Stomach (tissue), 9 donors: ENCODE data around the gene MRPS14. TPM values are rescaled to one million over a fixed set of nuclear protein-coding genes. Genes with fewer than 3 reads are reported as not detected.

Experiments
- DNase-seq, 2 donors: peaks; one replicate each; pipeline versions ENCODE4 v3.0.0 to v3.0.0-alpha.2; 2013 to 2019
- H3K27ac ChIP-seq, 5 donors: fragments of 200-600 bp in 4 of 5; sonication (generic) in 4 of 5; one replicate each; pipeline ENCODE4 v1.5.1; 2013 to 2019; ENCODE audit warnings: mild to moderate bottlenecking in 1 of 5, moderate library complexity in 1 of 5
- H3K27me3 ChIP-seq, 3 donors: fragments of 200-600 bp; sonication (generic); one replicate each; pipeline ENCODE4 v1.5.1; 2017 to 2019; ENCODE audit warnings: mixed run types in 1 of 3
- H3K36me3 ChIP-seq, 4 donors: fragments of 200-600 bp; sonication (generic); 1 replicate in 3 of 4; 2 replicates in 1 of 4; pipeline ENCODE4 v1.5.1; 2016 to 2019
- H3K4me1 ChIP-seq, 4 donors: fragments of 200-600 bp; sonication (generic); one replicate each; pipeline ENCODE4 v1.5.1; 2016 to 2019
- H3K4me3 ChIP-seq, 4 donors: fragments of 200-600 bp; sonication (generic) in 3 of 4; one replicate each; pipeline ENCODE4 v1.5.1; 2016 to 2019; ENCODE audit warnings: mild to moderate bottlenecking in 1 of 4
- H3K9me3 ChIP-seq, 4 donors: fragments of 200-600 bp; sonication (generic); one replicate each; pipeline ENCODE4 v1.5.1; 2016 to 2019
- EP300 ChIP-seq: sonication (generic); formaldehyde crosslinking; IDR thresholded peaks from one replicate; pipeline ENCODE4 v1.6.1; 2017; ENCODE audit warnings: antibody characterized with exemption
- POLR2A ChIP-seq, 4 donors: fragments of 450-650 bp; IDR thresholded peaks; one replicate each; pipeline ENCODE4 v1.6.1; 2016; ENCODE audit warnings: antibody characterized with exemption in 4 of 4, control low read depth in 2 of 4, mild to moderate bottlenecking in 1 of 4, moderate library complexity in 1 of 4
- POLR2AphosphoS5 ChIP-seq, 3 donors: sonication (generic); formaldehyde crosslinking; IDR thresholded peaks; one replicate each; pipeline ENCODE4 v1.6.1; 2016; ENCODE audit warnings: antibody characterized with exemption in 3 of 3
- WGBS, 5 donors: extraction: QIAGEN DNeasy Blood & Tissue Kit in 3 of 5; methylation state at CpG; one replicate each; pipeline versions ENCODE4 v1.1.5 to v1.1.7; 2013 to 2018; 5-methylcytosine and 5-hydroxymethylcytosine counted together
- intact Hi-C: fragments of 100-400 bp; cut with DNase I; formaldehyde crosslinking; loops from one replicate; pipeline ENCODE4 v1.15.1; 2023; ENCODE audit warnings: low total_unique reads
- polyA plus RNA-seq, 3 donors: library from polyadenylated mRNA; stranded (reverse); fragments of 200-250 nt; gene quantifications; one replicate each; pipeline ENCODE4 v1.2.3, GENCODE V29; 2013
- total RNA-seq, 5 donors: library from RNA; depleted of rRNA; stranded (reverse); fragments of >200 nt; gene quantifications; one replicate each; pipeline versions ENCODE4 v1.1.0 to v1.2.3, GENCODE V29; 2014 to 2016
- TF ChIP-seq, protein P1 (sequence below), 7 experiments: fragments of 450-650 bp in 4 of 7; fragments of 200-600 bp in 3 of 7; sonication (generic) in 3 of 7; IDR thresholded peaks; one replicate each; pipeline ENCODE4 v1.5.1; 2016 to 2019; ENCODE audit warnings: antibody characterized with exemption in 7 of 7, control low read depth in 2 of 7, mild to moderate bottlenecking in 1 of 7
- donor health status: healthy with polysubstance abuse.
- donor health status: Bipolar disorder and iron deficiency.
- donor health status: healthy.

MRPS14 gene
- total and polyA plus RNA-seq, 8 donors: 7.0 to 45.9 (median 22.3) TPM

DNA sequence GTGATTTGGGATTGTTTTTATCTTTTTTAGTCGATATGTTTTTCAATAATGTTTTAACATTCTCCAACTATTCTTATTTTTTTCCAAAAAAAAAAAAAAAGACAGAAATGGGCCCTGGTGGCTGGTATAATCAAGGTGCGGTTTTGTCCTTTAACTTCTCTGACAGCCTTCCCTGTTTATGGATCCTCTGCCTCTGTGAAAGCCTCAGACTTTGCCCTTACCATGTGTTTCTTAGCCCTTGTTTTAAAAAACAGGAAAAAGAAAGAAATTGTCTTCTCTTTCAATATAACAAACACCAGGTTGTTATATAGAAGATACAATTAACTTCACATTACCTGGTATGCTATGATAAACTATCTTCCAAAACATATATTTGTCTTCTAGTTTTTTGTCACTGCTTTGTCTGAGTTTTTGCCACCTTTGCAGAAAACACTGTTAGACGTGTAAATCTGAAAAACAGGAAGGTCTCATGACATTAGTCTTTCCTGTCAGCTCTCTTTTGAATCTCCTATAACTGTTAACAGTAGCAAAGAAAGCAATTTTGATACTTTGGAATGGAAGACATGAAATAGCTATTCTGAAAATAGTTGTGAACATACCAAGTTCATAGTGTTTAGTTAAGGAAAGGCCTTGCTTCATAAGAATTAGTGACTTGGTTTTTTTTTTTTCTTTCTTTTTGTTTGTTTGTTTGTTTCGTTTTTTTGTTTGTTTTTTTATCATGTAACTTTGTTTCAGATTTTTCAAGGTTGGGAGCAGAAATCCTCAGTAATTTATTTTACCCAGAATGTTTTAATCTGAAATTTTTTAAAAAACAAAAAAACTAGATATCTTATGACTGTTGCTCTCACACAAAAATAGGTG, 55.1 kb downstream of the MRPS14 start:
- Histone ChIP-seq H3K9me3 (no peaks in the 10 kb centered on the region), H3K4me3 (no peak overlapping the region), H3K27me3 (no peaks in the 10 kb centered on the region), H3K27ac (peak overlapping the region in 4 of 5 donors; percentile 60 to 81 (median 78)), H3K36me3 (peaks cover 0 to 12% (median 2%) of the 10 kb centered on the region in 4 donors), H3K4me1 (peaks cover 43 to 79% (median 72%) of the 10 kb centered on the region in 4 donors)
- no peak for DNase-seq
- TF ChIP-seq, protein P1, sequence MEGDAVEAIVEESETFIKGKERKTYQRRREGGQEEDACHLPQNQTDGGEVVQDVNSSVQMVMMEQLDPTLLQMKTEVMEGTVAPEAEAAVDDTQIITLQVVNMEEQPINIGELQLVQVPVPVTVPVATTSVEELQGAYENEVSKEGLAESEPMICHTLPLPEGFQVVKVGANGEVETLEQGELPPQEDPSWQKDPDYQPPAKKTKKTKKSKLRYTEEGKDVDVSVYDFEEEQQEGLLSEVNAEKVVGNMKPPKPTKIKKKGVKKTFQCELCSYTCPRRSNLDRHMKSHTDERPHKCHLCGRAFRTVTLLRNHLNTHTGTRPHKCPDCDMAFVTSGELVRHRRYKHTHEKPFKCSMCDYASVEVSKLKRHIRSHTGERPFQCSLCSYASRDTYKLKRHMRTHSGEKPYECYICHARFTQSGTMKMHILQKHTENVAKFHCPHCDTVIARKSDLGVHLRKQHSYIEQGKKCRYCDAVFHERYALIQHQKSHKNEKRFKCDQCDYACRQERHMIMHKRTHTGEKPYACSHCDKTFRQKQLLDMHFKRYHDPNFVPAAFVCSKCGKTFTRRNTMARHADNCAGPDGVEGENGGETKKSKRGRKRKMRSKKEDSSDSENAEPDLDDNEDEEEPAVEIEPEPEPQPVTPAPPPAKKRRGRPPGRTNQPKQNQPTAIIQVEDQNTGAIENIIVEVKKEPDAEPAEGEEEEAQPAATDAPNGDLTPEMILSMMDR (IDR thresholded peaks at IDR 0.05): no peak
- intact Hi-C loops: no loop called here
- 53 to 63% (median 55%) methylated on average over 4 of the region's 4 CpGs for WGBS, 5 donors

DNA sequence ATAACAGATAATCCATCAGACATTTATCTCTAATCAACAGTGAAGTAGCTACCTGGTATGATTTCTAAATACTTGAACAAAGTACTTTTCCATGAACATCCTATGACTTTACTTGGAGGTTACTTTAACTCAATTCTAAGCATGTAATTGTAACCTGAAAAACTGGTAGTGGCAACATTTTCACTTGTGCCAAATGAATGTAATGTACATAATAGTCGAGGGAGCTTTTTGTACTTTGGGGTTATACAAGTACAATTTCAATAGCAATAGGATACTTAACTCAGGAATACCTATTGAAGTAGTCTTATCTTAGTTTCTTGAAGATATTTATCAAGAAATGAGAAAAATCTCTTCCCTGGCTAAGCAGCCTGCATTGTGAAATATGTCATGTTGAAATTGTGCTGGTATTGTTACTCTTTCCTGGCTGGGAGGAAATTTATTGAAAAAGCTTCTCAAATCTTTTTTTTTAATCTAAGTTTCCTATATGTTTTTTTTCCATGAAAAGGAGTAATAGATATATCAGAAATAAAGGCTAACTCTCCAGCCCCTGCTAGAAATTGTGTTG, 57.1 kb downstream of the MRPS14 start:
- DNase-seq: peak in 1 of 2 donors; percentile 79
- intact Hi-C loops: no loop called here

DNA sequence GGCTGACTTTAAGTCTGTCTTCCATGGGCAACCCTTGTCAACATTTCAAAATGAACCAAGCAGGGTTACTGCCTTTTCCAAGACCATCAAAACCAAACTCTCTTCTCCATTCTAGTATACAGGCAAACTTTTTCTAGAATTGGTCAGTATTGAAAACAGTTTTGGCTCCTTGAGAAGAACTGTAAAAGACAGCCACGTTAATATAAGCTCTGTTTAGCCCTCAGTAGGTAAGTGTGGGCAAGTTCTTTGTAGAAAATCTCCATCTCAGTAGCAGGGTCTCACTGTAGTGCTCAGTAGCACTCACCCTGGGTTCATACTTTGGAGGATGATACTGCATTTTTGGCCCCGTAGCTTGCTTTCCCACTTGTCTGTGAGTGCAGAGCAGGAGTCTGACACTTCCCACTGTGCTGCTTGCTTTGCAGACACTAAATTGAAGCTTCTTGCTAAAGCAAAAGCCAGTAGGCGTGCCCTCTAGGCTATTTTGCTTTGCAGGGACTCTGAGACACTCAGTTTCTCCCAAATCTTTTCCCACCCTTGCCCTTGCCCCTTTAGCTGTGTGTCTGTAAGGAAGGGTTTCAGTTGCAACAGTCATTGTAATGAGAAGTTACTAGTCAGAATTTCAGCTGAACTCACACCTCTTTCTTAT, 57.7 kb downstream of the MRPS14 start:
- H3K4me1 ChIP-seq: peaks cover 36 to 69% (median 60%) of the 10 kb centered on the region in 4 donors
- DNase-seq: peak in 1 of 2 donors; percentile 32
- intact Hi-C loops: no loop called here
- no peaks in the 10 kb centered on the region for H3K9me3 ChIP-seq
- no peaks in the 10 kb centered on the region for H3K27me3 ChIP-seq
- H3K36me3 ChIP-seq: peaks cover 0 to 12% (median 2%) of the 10 kb centered on the region in 4 donors
- 21 to 34% (median 29%) methylated on average over 3 of the region's 3 CpGs for WGBS, 5 donors
- peak overlapping the region; percentile 70 to 88 (median 78) for H3K27ac ChIP-seq
- no peak for TF ChIP-seq EP300
- TF ChIP-seq, protein P1 (IDR thresholded peaks at IDR 0.05): no peak
- peak overlapping the region in 1 of 4 donors; percentile 5 for H3K4me3 ChIP-seq

More for the DNA sequence above, 57.1 kb downstream of the MRPS14 start:
- Histone ChIP-seq H3K36me3 (peaks cover 0 to 12% (median 2%) of the 10 kb centered on the region in 4 donors), H3K4me3 (no peak overlapping the region), H3K9me3 (no peaks in the 10 kb centered on the region), H3K27ac (peak overlapping the region in 4 of 5 donors; percentile 70 to 81 (median 78)), H3K27me3 (no peaks in the 10 kb centered on the region), H3K4me1 (peaks cover 36 to 69% (median 61%) of the 10 kb centered on the region in 4 donors)
- no peak for TF ChIP-seq POLR2A (IDR thresholded peaks at IDR 0.05)
- no peak for TF ChIP-seq POLR2AphosphoS5 (IDR thresholded peaks at IDR 0.05)
- TF ChIP-seq, protein P1 (IDR thresholded peaks at IDR 0.05): no peak
- no peak for TF ChIP-seq EP300
- WGBS, 5 donors: 21 to 45% (median 34%) methylated on average over 1 of the region's 1 CpG

DNA sequence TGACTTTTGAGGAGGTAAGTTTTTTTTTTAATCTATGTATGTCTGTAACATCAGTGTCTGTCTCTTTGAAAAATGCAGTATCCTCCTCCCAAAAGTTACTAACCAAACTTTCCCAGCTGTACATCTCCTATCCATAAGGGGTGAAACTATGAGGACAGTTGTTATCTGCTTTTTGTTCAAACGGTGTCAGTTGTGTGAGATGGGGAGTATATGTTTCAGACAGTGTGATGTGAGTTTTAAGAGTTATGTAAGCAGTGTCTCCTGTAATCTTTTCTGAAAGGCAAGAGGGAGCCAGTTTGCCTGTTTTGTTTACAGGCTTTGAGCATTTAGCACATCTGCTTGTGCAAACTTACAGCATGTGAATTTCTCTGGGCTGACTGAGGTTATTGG, 58.3 kb downstream of the MRPS14 start:
- DNase-seq: peak in 1 of 2 donors; percentile 49
- no peaks in the 10 kb centered on the region for H3K9me3 ChIP-seq
- peak overlapping the region; percentile 58 to 81 (median 77) for H3K27ac ChIP-seq
- H3K4me1 ChIP-seq: peaks cover 36 to 69% (median 60%) of the 10 kb centered on the region in 4 donors
- H3K4me3 ChIP-seq: peak overlapping the region in 2 of 4 donors; percentile 5 to 11
- 6 to 39% (median 19%) methylated on average over 1 of the region's 1 CpG for WGBS, 5 donors
- TF ChIP-seq POLR2A (IDR thresholded peaks at IDR 0.05) (no peak), POLR2AphosphoS5 (IDR thresholded peaks at IDR 0.05) (peak in 1 of 3 donors; percentile 21)
- intact Hi-C loops: no loop called here
- no peaks in the 10 kb centered on the region for H3K27me3 ChIP-seq
- peaks cover 0 to 9% (median 2%) of the 10 kb centered on the region in 4 donors for H3K36me3 ChIP-seq
